Mesothelial cell of epicardium (in vitro differentiated cells): ENCODE measurements around the gene TRAPPC2L. TPM values are rescaled to one million over a fixed set of nuclear protein-coding genes. Genes with fewer than 3 reads are reported as not detected.

Source experiments
- DNase-seq, 2 experiments: peaks; one replicate each; pipeline ENCODE4 v3.0.0; 2021; ENCODE audit warnings: low spot score in 2 of 2; ENCODE audit not compliant: unreplicated experiment in 2 of 2
- H3K27ac Mint-ChIP-seq: 2 replicates; pipeline ENCODE4 v1.8.0; 2021; ENCODE audit warnings: mixed read lengths
- H3K27me3 Mint-ChIP-seq: 2 replicates; pipeline ENCODE4 v1.8.0; 2021; ENCODE audit warnings: low read depth, mixed read lengths
- H3K36me3 Mint-ChIP-seq: 2 replicates; pipeline ENCODE4 v1.8.0; 2021; ENCODE audit warnings: mixed read lengths
- H3K4me1 Mint-ChIP-seq: 2 replicates; pipeline ENCODE4 v1.8.0; 2021; ENCODE audit warnings: mixed read lengths
- H3K4me3 Mint-ChIP-seq: 2 replicates; pipeline ENCODE4 v1.8.0; 2021; ENCODE audit warnings: mild to moderate bottlenecking, moderate library complexity, mixed read lengths
- H3K9me3 Mint-ChIP-seq: 2 replicates; pipeline ENCODE4 v1.8.0; 2021; ENCODE audit warnings: mixed read lengths
- total RNA-seq: library from RNA; stranded (reverse); gene quantifications from 3 replicates; pipeline ENCODE4 v1.2.1, GENCODE V29; 2021
- TF ChIP-seq, protein P1 (sequence below): fragments of 200-600 bp; sonication (generic); IDR thresholded peaks from one replicate; pipeline ENCODE4 v1.5.0; 2021; ENCODE audit warnings: antibody characterized with exemption; ENCODE audit not compliant: unreplicated experiment

The TRAPPC2L gene
- total RNA-seq, 1 donor from 2014 or later, result 96.3 TPM

DNA sequence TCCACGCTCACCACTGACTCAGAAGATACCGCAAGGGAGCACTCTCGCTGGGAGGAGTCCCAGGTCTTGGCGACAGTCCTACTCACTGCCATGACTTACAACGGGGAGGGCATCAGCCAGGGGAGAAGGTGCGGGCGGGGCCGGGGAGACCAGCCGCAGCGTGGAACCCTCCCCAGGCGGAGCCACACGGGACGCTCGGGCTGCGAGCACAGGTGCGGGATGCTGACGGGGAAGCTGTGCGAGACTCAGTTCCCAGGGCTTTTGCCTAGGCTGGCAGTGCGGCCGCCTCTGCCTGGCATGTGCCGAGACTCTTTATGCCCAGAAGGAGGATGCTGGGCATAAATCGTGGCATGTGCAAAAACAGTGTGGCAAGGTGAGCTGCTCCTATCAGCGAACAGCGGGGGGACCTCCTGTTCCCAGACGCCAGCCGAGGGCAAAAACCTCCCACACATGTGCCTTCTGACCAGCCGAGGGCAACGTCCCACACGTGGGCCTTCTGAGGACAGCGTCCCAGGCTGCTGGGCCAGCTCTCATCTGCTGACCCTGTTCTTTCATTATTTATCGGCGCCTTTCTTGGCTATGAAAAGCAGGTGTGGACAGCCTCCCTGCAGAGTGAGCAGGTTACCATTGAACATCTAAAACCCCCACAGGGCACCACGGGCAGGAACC, 6.3 kb upstream of the TRAPPC2L start:
- TF ChIP-seq, protein P1, sequence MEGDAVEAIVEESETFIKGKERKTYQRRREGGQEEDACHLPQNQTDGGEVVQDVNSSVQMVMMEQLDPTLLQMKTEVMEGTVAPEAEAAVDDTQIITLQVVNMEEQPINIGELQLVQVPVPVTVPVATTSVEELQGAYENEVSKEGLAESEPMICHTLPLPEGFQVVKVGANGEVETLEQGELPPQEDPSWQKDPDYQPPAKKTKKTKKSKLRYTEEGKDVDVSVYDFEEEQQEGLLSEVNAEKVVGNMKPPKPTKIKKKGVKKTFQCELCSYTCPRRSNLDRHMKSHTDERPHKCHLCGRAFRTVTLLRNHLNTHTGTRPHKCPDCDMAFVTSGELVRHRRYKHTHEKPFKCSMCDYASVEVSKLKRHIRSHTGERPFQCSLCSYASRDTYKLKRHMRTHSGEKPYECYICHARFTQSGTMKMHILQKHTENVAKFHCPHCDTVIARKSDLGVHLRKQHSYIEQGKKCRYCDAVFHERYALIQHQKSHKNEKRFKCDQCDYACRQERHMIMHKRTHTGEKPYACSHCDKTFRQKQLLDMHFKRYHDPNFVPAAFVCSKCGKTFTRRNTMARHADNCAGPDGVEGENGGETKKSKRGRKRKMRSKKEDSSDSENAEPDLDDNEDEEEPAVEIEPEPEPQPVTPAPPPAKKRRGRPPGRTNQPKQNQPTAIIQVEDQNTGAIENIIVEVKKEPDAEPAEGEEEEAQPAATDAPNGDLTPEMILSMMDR, result no peak
- Mint-ChIP-seq H3K9me3 (no peaks in the 10 kb centered on the region), H3K36me3 (peaks cover 5% of the 10 kb centered on the region), H3K27me3 (no peaks in the 10 kb centered on the region), H3K4me3 (no peak overlapping the region), H3K4me1 (peaks cover 3% of the 10 kb centered on the region), H3K27ac (no peak overlapping the region)
- no peak for DNase-seq

DNA sequence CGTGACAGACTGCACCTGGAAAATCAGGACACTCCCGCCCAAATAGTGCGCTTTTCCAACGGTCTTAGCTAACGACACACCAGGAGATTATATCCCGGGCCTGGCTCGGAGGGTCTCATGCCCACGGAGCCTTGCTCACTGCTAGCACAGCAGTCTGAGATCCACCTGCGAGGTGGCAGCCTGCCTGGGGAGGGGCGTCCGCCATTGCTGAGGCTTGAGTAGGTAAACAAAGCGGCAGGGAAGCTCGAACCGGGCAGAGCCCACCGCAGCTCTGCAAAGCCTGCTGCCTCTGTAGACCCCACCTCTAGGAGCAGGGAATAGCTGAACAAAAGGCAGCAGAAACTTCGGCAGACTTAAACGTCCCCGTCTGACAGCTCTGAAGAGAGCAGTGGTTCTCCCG, 5.3 kb upstream of the TRAPPC2L start:
- no peak overlapping the region for H3K27ac Mint-ChIP-seq
- H3K4me1 Mint-ChIP-seq, result peaks cover 3% of the 10 kb centered on the region
- DNase-seq, result no peak
- peaks cover 5% of the 10 kb centered on the region for H3K36me3 Mint-ChIP-seq
- TF ChIP-seq, protein P1, result no peak
- H3K9me3 Mint-ChIP-seq, result no peaks in the 10 kb centered on the region
- H3K4me3 Mint-ChIP-seq, result no peak overlapping the region
- no peaks in the 10 kb centered on the region for H3K27me3 Mint-ChIP-seq

DNA sequence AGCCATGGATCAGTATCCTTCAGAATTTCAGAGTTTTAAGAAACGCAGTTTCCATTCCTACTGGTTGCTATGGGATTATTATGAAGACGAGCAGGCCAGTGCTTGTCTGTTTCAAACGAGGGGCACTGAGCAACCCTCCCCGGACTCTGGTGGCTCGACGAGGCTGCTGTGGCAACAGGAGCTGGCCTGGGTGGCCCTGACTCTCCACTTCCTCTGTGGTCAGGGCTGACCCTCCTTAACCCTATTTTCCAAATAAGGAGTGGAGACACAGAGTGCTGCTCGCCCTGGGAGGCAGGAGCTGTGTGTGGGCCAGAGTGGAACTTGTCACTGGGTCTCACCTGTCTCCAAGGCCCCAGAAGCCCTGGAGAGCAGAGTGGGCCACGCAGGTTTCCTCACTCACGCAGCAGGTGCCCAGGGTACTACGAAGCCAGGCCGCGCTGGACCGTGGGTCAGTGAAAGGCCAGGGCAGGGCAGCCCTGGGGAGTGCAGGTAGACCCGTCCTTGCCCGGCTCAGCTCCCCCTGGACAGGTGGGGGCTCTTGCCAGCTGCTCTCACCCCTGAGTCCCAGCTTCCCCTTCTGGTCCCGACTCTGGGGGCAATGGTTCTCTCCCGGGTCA, 3.5 kb upstream of the TRAPPC2L start:
- H3K4me1 Mint-ChIP-seq, result peaks cover 11% of the 10 kb centered on the region
- no peak overlapping the region for H3K27ac Mint-ChIP-seq
- H3K9me3 Mint-ChIP-seq, result no peaks in the 10 kb centered on the region
- no peak overlapping the region for H3K4me3 Mint-ChIP-seq
- DNase-seq, result no peak
- no peaks in the 10 kb centered on the region for H3K27me3 Mint-ChIP-seq
- peaks cover 5% of the 10 kb centered on the region for H3K36me3 Mint-ChIP-seq
- TF ChIP-seq, protein P1, result no peak

DNA sequence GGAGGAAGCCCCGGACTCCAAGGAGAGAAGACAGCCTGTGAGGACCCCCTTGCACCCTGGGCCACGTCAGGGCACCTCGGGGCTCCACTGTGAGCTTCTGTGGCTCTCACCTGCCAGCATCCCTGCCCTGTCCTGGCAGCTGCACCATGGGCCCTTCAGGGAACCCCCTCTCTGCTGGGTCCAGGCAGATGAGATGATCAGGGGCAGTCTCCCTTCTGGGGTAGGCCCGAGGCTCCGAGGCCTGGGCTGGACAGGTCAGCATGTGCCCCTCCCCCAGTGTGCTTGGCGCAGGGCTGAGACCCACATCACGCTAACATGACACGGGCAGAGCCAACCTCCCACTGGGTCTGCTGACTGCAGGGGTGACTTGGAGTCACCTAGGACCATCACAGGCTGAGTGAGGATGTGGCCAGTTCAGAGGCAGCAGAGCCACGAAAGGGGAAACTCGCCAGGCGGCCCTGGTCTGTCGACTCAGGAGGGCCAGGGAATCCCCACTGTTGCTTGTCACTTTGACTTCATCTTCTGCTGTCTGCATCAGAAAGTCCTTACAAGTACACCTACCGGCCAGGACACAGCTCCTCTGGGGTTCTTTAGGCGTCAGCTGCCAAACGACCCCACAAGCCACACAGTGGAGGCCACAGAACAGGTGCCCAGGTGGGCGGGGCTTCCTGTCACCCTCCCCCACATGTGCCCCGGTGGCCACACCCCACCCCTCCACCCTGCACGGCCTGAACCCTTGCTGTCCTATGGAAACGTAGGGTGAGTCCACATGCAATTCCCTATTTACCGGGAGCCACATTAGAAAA, 2.4 kb upstream of the TRAPPC2L start:
- DNase-seq, result no peak
- peak overlapping the region; percentile 63 for H3K4me3 Mint-ChIP-seq
- H3K36me3 Mint-ChIP-seq, result peaks cover 3% of the 10 kb centered on the region

DNA sequence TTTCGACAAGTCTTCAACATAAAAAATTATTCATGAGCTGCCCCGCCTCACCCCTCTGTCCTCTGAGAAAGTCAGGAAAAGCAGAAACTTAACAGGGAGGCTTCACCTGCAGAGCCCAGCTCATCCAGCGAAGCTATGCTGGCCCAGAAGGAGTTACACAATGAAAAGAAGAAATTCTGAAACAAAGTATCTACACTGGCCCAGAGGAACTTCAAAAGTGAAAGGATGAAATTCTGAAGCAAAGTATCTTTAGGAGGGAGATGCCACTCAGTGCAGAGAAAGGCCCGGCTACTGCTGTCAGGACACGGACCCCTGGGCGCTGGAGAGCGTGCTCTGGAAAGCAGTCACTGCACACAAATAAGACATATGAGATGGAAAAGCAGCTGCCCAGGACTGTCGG, 1.8 kb upstream of the TRAPPC2L start:
- H3K9me3 Mint-ChIP-seq, result no peaks in the 10 kb centered on the region
- H3K27me3 Mint-ChIP-seq, result no peaks in the 10 kb centered on the region
- peaks cover 14% of the 10 kb centered on the region for H3K4me1 Mint-ChIP-seq
- TF ChIP-seq, protein P1, result no peak
- peak overlapping the region; percentile 63 for H3K4me3 Mint-ChIP-seq
- peaks cover 2% of the 10 kb centered on the region for H3K36me3 Mint-ChIP-seq
- no peak for DNase-seq
- no peak overlapping the region for H3K27ac Mint-ChIP-seq

More for the DNA sequence above, 2.4 kb upstream of the TRAPPC2L start:
- H3K27me3 Mint-ChIP-seq, result no peaks in the 10 kb centered on the region
- no peaks in the 10 kb centered on the region for H3K9me3 Mint-ChIP-seq
- H3K4me1 Mint-ChIP-seq, result peaks cover 14% of the 10 kb centered on the region
- no peak overlapping the region for H3K27ac Mint-ChIP-seq
- TF ChIP-seq, protein P1, result no peak
